ENCODE data around the gene UBA5.
"Not testable (repeated sequence)": the region's sequence is repeated elsewhere in the genome, so short reads cannot be mapped to it uniquely, and the experiment has no call there.

The UBA5 gene

GRCh38 chr3:132630612-132631011 is 29.5 kb upstream of the UBA5 start:
- Histone ChIP-seq H3K27ac (ENCODE audit: low read depth, low read length) (no peak overlapping the region), H3K4me3 (ENCODE audit: low read depth, low read length) (no peak overlapping the region), H3K18ac (ENCODE audit: low read length) (no peak overlapping the region), H3K14ac (ENCODE audit: low read length) (no peak overlapping the region), H3K9me3 (ENCODE audit: insufficient read depth, low read depth, low read length) (no peaks in the 10 kb centered on the region), H3K27me3 (ENCODE audit: insufficient read depth, low read length) (no peaks in the 10 kb centered on the region), H3K4me1 (ENCODE audit: control insufficient read depth in 1 of 2, insufficient read depth in 2 of 2, low read length in 2 of 2) (peaks cover 0 to 2% of the 10 kb centered on the region in 2 experiments), H3K4me2 (ENCODE audit: low read length) (no peak overlapping the region), H3K4ac (ENCODE audit: low read depth, low read length) (no peak overlapping the region), H2AFZ (ENCODE audit: insufficient read depth, low read length, poor library complexity) (no peak overlapping the region), H4K91ac (ENCODE audit: low read depth, low read length) (no peak overlapping the region), H3K36me3 (ENCODE audit: control insufficient read depth in 1 of 2, insufficient read depth in 2 of 2, low read length in 2 of 2) (no peaks in the 10 kb centered on the region), H2BK5ac (ENCODE audit: low read depth, low read length, poor library complexity) (no peak overlapping the region), H3K79me2 (ENCODE audit: control insufficient read depth, insufficient read depth, low read length, poor library complexity) (no peaks in the 10 kb centered on the region), H3K79me1 (ENCODE audit: low read length) (peaks cover 3% of the 10 kb centered on the region), H4K8ac (ENCODE audit: low read depth, low read length) (no peak overlapping the region), H4K12ac (ENCODE audit: low read depth, low read length) (no peak overlapping the region), H3K9ac (ENCODE audit: low read length) (no peak overlapping the region), H3K23ac (ENCODE audit: low read length) (no peak overlapping the region), H2BK12ac (ENCODE audit: low read length) (no peak overlapping the region), H2AK5ac (ENCODE audit: low read length) (no peak overlapping the region), H2BK120ac (ENCODE audit: insufficient read depth, low read length, poor library complexity) (no peak overlapping the region)
- WGBS (ENCODE audit: extremely low coverage, insufficient coverage, insufficient read length), result no CpG with 5 or more reads among the region's 7 CpGs
- DNase-seq, result no peak

- H3K9ac ChIP-seq (ENCODE audit: low read length), result no peak overlapping the region
- H2BK5ac ChIP-seq (ENCODE audit: low read depth, low read length, poor library complexity), result no peak overlapping the region
- H4K8ac ChIP-seq (ENCODE audit: low read depth, low read length), result no peak overlapping the region
- H2BK120ac ChIP-seq (ENCODE audit: insufficient read depth, low read length, poor library complexity), result no peak overlapping the region
- no peak overlapping the region for H2AK5ac ChIP-seq (ENCODE audit: low read length)
- H3K4me3 ChIP-seq (ENCODE audit: low read depth, low read length), result no peak overlapping the region
- H3K23ac ChIP-seq (ENCODE audit: low read length), result no peak overlapping the region
- no peak overlapping the region for H3K27ac ChIP-seq (ENCODE audit: low read depth, low read length)
- no peak overlapping the region for H3K14ac ChIP-seq (ENCODE audit: low read length)
- H3K4ac ChIP-seq (ENCODE audit: low read depth, low read length), result no peak overlapping the region
- no peaks in the 10 kb centered on the region for H3K79me1 ChIP-seq (ENCODE audit: low read length)
- no peak for DNase-seq
- H3K4me2 ChIP-seq (ENCODE audit: low read length), result no peak overlapping the region
- H2BK12ac ChIP-seq (ENCODE audit: low read length), result no peak overlapping the region
- H3K4me1 ChIP-seq (ENCODE audit: control insufficient read depth in 1 of 2, insufficient read depth in 2 of 2, low read length in 2 of 2), result no peaks in the 10 kb centered on the region
- no peak overlapping the region for H4K12ac ChIP-seq (ENCODE audit: low read depth, low read length)
- no peak overlapping the region for H3K18ac ChIP-seq (ENCODE audit: low read length)
- H3K9me3 ChIP-seq (ENCODE audit: insufficient read depth, low read depth, low read length), result no peaks in the 10 kb centered on the region
- H3K79me2 ChIP-seq (ENCODE audit: control insufficient read depth, insufficient read depth, low read length, poor library complexity), result no peaks in the 10 kb centered on the region
- H2AFZ ChIP-seq (ENCODE audit: insufficient read depth, low read length, poor library complexity), result no peak overlapping the region
- H3K27me3 ChIP-seq (ENCODE audit: insufficient read depth, low read length), result no peaks in the 10 kb centered on the region
- no peak overlapping the region for H4K91ac ChIP-seq (ENCODE audit: low read depth, low read length)
- no peaks in the 10 kb centered on the region for H3K36me3 ChIP-seq (ENCODE audit: control insufficient read depth in 1 of 2, insufficient read depth in 2 of 2, low read length in 2 of 2)
Observed at GRCh38 chr3:132635052-132635451, 25.1 kb upstream of the UBA5 start.

- no peaks in the 10 kb centered on the region for H3K27me3 ChIP-seq (ENCODE audit: insufficient read depth, low read length)
- no peak overlapping the region for H3K4me3 ChIP-seq (ENCODE audit: low read depth, low read length)
- H3K9me3 ChIP-seq (ENCODE audit: insufficient read depth, low read depth, low read length), result no peaks in the 10 kb centered on the region
- no peak overlapping the region for H3K14ac ChIP-seq (ENCODE audit: low read length)
- no peak overlapping the region for H4K91ac ChIP-seq (ENCODE audit: low read depth, low read length)
- H3K36me3 ChIP-seq (ENCODE audit: control insufficient read depth in 1 of 2, insufficient read depth in 2 of 2, low read length in 2 of 2), result no peaks in the 10 kb centered on the region
- WGBS (ENCODE audit: extremely low coverage, insufficient coverage, insufficient read length), result no CpG with 5 or more reads among the region's 1 CpG
- no peak overlapping the region for H2BK5ac ChIP-seq (ENCODE audit: low read depth, low read length, poor library complexity)
- no peak overlapping the region for H2BK12ac ChIP-seq (ENCODE audit: low read length)
- no peak overlapping the region for H4K12ac ChIP-seq (ENCODE audit: low read depth, low read length)
- no peak overlapping the region for H2AFZ ChIP-seq (ENCODE audit: insufficient read depth, low read length, poor library complexity)
- no peaks in the 10 kb centered on the region for H3K79me2 ChIP-seq (ENCODE audit: control insufficient read depth, insufficient read depth, low read length, poor library complexity)
- no peak overlapping the region for H3K4ac ChIP-seq (ENCODE audit: low read depth, low read length)
- H4K8ac ChIP-seq (ENCODE audit: low read depth, low read length), result no peak overlapping the region
- no peak overlapping the region for H3K27ac ChIP-seq (ENCODE audit: low read depth, low read length)
- no peak overlapping the region for H3K9ac ChIP-seq (ENCODE audit: low read length)
- no peak overlapping the region for H2BK120ac ChIP-seq (ENCODE audit: insufficient read depth, low read length, poor library complexity)
- DNase-seq, result peak in 1 of 2 donors; percentile 64
- no peak overlapping the region for H3K18ac ChIP-seq (ENCODE audit: low read length)
- H3K4me2 ChIP-seq (ENCODE audit: low read length), result no peak overlapping the region
- no peak overlapping the region for H3K23ac ChIP-seq (ENCODE audit: low read length)
- no peak overlapping the region for H2AK5ac ChIP-seq (ENCODE audit: low read length)
- H3K79me1 ChIP-seq (ENCODE audit: low read length), result no peaks in the 10 kb centered on the region
- H3K4me1 ChIP-seq (ENCODE audit: control insufficient read depth in 1 of 2, insufficient read depth in 2 of 2, low read length in 2 of 2), result no peaks in the 10 kb centered on the region
Observed at GRCh38 chr3:132637590-132637989, 22.5 kb upstream of the UBA5 start.

- Histone ChIP-seq H3K27me3 (ENCODE audit: insufficient read depth, low read length) (no peaks in the 10 kb centered on the region), H3K79me1 (ENCODE audit: low read length) (no peaks in the 10 kb centered on the region), H3K79me2 (ENCODE audit: control insufficient read depth, insufficient read depth, low read length, poor library complexity) (no peaks in the 10 kb centered on the region), H3K4me2 (ENCODE audit: low read length) (no peak overlapping the region), H2BK5ac (ENCODE audit: low read depth, low read length, poor library complexity) (no peak overlapping the region), H2BK120ac (ENCODE audit: insufficient read depth, low read length, poor library complexity) (no peak overlapping the region), H3K18ac (ENCODE audit: low read length) (no peak overlapping the region), H3K27ac (ENCODE audit: low read depth, low read length) (no peak overlapping the region), H3K9me3 (ENCODE audit: insufficient read depth, low read depth, low read length) (no peaks in the 10 kb centered on the region), H3K23ac (ENCODE audit: low read length) (no peak overlapping the region), H2BK12ac (ENCODE audit: low read length) (no peak overlapping the region), H3K4me1 (ENCODE audit: control insufficient read depth in 1 of 2, insufficient read depth in 2 of 2, low read length in 2 of 2) (no peaks in the 10 kb centered on the region), H4K8ac (ENCODE audit: low read depth, low read length) (no peak overlapping the region), H4K91ac (ENCODE audit: low read depth, low read length) (no peak overlapping the region), H2AK5ac (ENCODE audit: low read length) (no peak overlapping the region), H3K36me3 (ENCODE audit: control insufficient read depth in 1 of 2, insufficient read depth in 2 of 2, low read length in 2 of 2) (no peaks in the 10 kb centered on the region), H3K4me3 (ENCODE audit: low read depth, low read length) (no peak overlapping the region), H3K9ac (ENCODE audit: low read length) (no peak overlapping the region), H4K12ac (ENCODE audit: low read depth, low read length) (no peak overlapping the region), H3K4ac (ENCODE audit: low read depth, low read length) (no peak overlapping the region), H3K14ac (ENCODE audit: low read length) (no peak overlapping the region), H2AFZ (ENCODE audit: insufficient read depth, low read length, poor library complexity) (no peak overlapping the region)
- no peak for DNase-seq
Observed at GRCh38 chr3:132638706-132639105, 21.4 kb upstream of the UBA5 start.

- not testable (repeated sequence) for H3K79me1 ChIP-seq (ENCODE audit: low read length); H3K4me3 ChIP-seq (ENCODE audit: low read depth, low read length); H3K4me2 ChIP-seq (ENCODE audit: low read length); H3K4me1 ChIP-seq (ENCODE audit: control insufficient read depth in 1 of 2, insufficient read depth in 2 of 2, low read length in 2 of 2); H3K27me3 ChIP-seq (ENCODE audit: insufficient read depth, low read length); H3K4ac ChIP-seq (ENCODE audit: low read depth, low read length); H3K9me3 ChIP-seq (ENCODE audit: insufficient read depth, low read depth, low read length); H3K36me3 ChIP-seq (ENCODE audit: control insufficient read depth in 1 of 2, insufficient read depth in 2 of 2, low read length in 2 of 2); H2AFZ ChIP-seq (ENCODE audit: insufficient read depth, low read length, poor library complexity); H4K12ac ChIP-seq (ENCODE audit: low read depth, low read length); H4K91ac ChIP-seq (ENCODE audit: low read depth, low read length); H2BK12ac ChIP-seq (ENCODE audit: low read length); H3K79me2 ChIP-seq (ENCODE audit: control insufficient read depth, insufficient read depth, low read length, poor library complexity); H3K23ac ChIP-seq (ENCODE audit: low read length); H3K14ac ChIP-seq (ENCODE audit: low read length); H2BK5ac ChIP-seq (ENCODE audit: low read depth, low read length, poor library complexity); H4K8ac ChIP-seq (ENCODE audit: low read depth, low read length); H2BK120ac ChIP-seq (ENCODE audit: insufficient read depth, low read length, poor library complexity); H2AK5ac ChIP-seq (ENCODE audit: low read length); DNase-seq; H3K18ac ChIP-seq (ENCODE audit: low read length); H3K9ac ChIP-seq (ENCODE audit: low read length); H3K27ac ChIP-seq (ENCODE audit: low read depth, low read length)
- WGBS (ENCODE audit: extremely low coverage, insufficient coverage, insufficient read length), result no CpG with 5 or more reads among the region's 2 CpGs
Observed at GRCh38 chr3:132641427-132641826, 18.7 kb upstream of the UBA5 start.
